ENCODE results near the gene GALNT10. TPM values are rescaled to one million over a fixed set of nuclear protein-coding genes. Genes with fewer than 3 reads are reported as not detected.

GALNT10 gene
- total and polyA plus RNA-seq, 2 of the 8 experiments (the other 6 are each of a cell fraction or from before 2014, with no cell fraction given) = 4.6 to 15.5 TPM

GRCh38 chr5:154324033-154324432 is 133.5 kb downstream of the GALNT10 start (continued):
- TF ChIP-seq KDM1A (IDR thresholded peaks at IDR 0.05; ENCODE audit: borderline replicate concordance, low read length) (no peak), YY1 (IDR thresholded peaks at IDR 0.05; ENCODE audit: low read depth, low read length) (no peak), TAF7 (optimal IDR thresholded peaks at IDR 0.05; ENCODE audit: borderline replicate concordance, low read depth, low read length) (no peak), RNF2 (IDR thresholded peaks at IDR 0.05; ENCODE audit: borderline replicate concordance, low read depth, low read length, missing control alignments, poor library complexity, severe bottlenecking) (no peak), NRF1 (IDR thresholded peaks at IDR 0.05; ENCODE audit: low read depth, low read length) (no peak), SIN3A (conservative IDR thresholded peaks at IDR 0.05 in 1 of 2, IDR thresholded peaks at IDR 0.05 in 1 of 2; ENCODE audit: low read depth in 1 of 2, low read length in 2 of 2) (no peak), EZH2 (IDR thresholded peaks at IDR 0.05; ENCODE audit: low read depth, low read length, severe bottlenecking) (no peak)
